Endothelial cell of hepatic sinusoid (primary cell): ENCODE data around the gene DGKZ.

Source experiments
- in situ Hi-C: cut with HindIII; loops from 2 replicates; pipeline ENCODE4 v1.10.0; 2017; ENCODE audit warnings: low sequenced_read_pairs

Gene DGKZ

GRCh38 chr11:46322759-46323158 is 24.5 kb upstream of the DGKZ start:
- in situ Hi-C loops = no loop called here

- in situ Hi-C loops = no loop called here
These were observed 20.3 kb upstream of the DGKZ start for GRCh38 chr11:46326813-46327416.

- in situ Hi-C loops = no loop called here
These were observed 19.4 kb upstream of the DGKZ start for GRCh38 chr11:46327829-46328228.

- in situ Hi-C loops = loop anchor here (5.0 kb wide), 1 partner anchor 43 kb away; no protein-coding TSS in a partner anchor
These were observed 17.1 kb upstream of the DGKZ start for GRCh38 chr11:46330154-46330553.

GRCh38 chr11:46330563-46331281 is 16.5 kb upstream of the DGKZ start:
- in situ Hi-C loops = loop anchor here (5.0 kb wide), 1 partner anchor 43 kb away; no protein-coding TSS in a partner anchor

- in situ Hi-C loops = loop anchor here (5.0 kb wide), 1 partner anchor 44 kb away; no protein-coding TSS in a partner anchor
These were observed 15.8 kb upstream of the DGKZ start for GRCh38 chr11:46331282-46331984.

GRCh38 chr11:46332093-46332567 is 15.1 kb upstream of the DGKZ start:
- in situ Hi-C loops = loop anchor here (5.0 kb wide), 1 partner anchor 45 kb away; no protein-coding TSS in a partner anchor

GRCh38 chr11:46332568-46333393 is 14.5 kb upstream of the DGKZ start:
- in situ Hi-C loops = loop anchor here (5.0 kb wide), 1 partner anchor 45 kb away; no protein-coding TSS in a partner anchor

- in situ Hi-C loops = loop anchor here (5.0 kb wide), 1 partner anchor 46 kb away; no protein-coding TSS in a partner anchor
These were observed 13.8 kb upstream of the DGKZ start for GRCh38 chr11:46333394-46333947.

- in situ Hi-C loops = loop anchor here (5.0 kb wide), 1 partner anchor 47 kb away; no protein-coding TSS in a partner anchor
These were observed 13.1 kb upstream of the DGKZ start for GRCh38 chr11:46334211-46334610.

- in situ Hi-C loops = loop anchor here (5.0 kb wide), 1 partner anchor 98 kb away; no protein-coding TSS in a partner anchor
These were observed 12.0 kb upstream of the DGKZ start for GRCh38 chr11:46335271-46335670.

GRCh38 chr11:46335890-46336562 is 11.2 kb upstream of the DGKZ start:
- in situ Hi-C loops = loop anchor here (5.0 kb wide), 1 partner anchor 99 kb away; no protein-coding TSS in a partner anchor

GRCh38 chr11:46336563-46337180 is 10.6 kb upstream of the DGKZ start:
- in situ Hi-C loops = loop anchor here (5.0 kb wide), 1 partner anchor 99 kb away; no protein-coding TSS in a partner anchor

- in situ Hi-C loops = loop anchor here (5.0 kb wide), 1 partner anchor 100 kb away; no protein-coding TSS in a partner anchor
These were observed 9.5 kb upstream of the DGKZ start for GRCh38 chr11:46337626-46338345.

GRCh38 chr11:46338636-46338987 is 8.7 kb upstream of the DGKZ start:
- in situ Hi-C loops = loop anchor here (5.0 kb wide), 1 partner anchor 101 kb away; no protein-coding TSS in a partner anchor

GRCh38 chr11:46338988-46339666 is 8.1 kb upstream of the DGKZ start:
- in situ Hi-C loops = loop anchor here (5.0 kb wide), 1 partner anchor 102 kb away; no protein-coding TSS in a partner anchor

- in situ Hi-C loops = loop anchor here (5.0 kb wide), 1 partner anchor 103 kb away; no protein-coding TSS in a partner anchor
These were observed 7.4 kb upstream of the DGKZ start for GRCh38 chr11:46339816-46340215.
